ENCODE results near the gene ZDHHC8.

Gene ZDHHC8

GRCh38 chr22:20140521-20140964 lies 8.9 kb downstream of the ZDHHC8 start:
- no peak overlapping the region for H3K4me3 ChIP-seq (ENCODE audit: low read depth, low read length)
- DNase-seq (ENCODE audit: low read depth), result no peak
- TF ChIP-seq, protein P1, sequence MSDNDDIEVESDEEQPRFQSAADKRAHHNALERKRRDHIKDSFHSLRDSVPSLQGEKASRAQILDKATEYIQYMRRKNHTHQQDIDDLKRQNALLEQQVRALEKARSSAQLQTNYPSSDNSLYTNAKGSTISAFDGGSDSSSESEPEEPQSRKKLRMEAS (IDR thresholded peaks at IDR 0.05; ENCODE audit: low read depth, low read length), result no peak
- TF ChIP-seq MYC (IDR thresholded peaks at IDR 0.05; ENCODE audit: low read depth, low read length), result no peak
- TF ChIP-seq POLR2A (IDR thresholded peaks at IDR 0.05; ENCODE audit: extremely low read depth, insufficient read length), result no peak
- TF ChIP-seq, protein P2, sequence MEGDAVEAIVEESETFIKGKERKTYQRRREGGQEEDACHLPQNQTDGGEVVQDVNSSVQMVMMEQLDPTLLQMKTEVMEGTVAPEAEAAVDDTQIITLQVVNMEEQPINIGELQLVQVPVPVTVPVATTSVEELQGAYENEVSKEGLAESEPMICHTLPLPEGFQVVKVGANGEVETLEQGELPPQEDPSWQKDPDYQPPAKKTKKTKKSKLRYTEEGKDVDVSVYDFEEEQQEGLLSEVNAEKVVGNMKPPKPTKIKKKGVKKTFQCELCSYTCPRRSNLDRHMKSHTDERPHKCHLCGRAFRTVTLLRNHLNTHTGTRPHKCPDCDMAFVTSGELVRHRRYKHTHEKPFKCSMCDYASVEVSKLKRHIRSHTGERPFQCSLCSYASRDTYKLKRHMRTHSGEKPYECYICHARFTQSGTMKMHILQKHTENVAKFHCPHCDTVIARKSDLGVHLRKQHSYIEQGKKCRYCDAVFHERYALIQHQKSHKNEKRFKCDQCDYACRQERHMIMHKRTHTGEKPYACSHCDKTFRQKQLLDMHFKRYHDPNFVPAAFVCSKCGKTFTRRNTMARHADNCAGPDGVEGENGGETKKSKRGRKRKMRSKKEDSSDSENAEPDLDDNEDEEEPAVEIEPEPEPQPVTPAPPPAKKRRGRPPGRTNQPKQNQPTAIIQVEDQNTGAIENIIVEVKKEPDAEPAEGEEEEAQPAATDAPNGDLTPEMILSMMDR (IDR thresholded peaks at IDR 0.05; ENCODE audit: low read depth, low read length), result no peak

DNA sequence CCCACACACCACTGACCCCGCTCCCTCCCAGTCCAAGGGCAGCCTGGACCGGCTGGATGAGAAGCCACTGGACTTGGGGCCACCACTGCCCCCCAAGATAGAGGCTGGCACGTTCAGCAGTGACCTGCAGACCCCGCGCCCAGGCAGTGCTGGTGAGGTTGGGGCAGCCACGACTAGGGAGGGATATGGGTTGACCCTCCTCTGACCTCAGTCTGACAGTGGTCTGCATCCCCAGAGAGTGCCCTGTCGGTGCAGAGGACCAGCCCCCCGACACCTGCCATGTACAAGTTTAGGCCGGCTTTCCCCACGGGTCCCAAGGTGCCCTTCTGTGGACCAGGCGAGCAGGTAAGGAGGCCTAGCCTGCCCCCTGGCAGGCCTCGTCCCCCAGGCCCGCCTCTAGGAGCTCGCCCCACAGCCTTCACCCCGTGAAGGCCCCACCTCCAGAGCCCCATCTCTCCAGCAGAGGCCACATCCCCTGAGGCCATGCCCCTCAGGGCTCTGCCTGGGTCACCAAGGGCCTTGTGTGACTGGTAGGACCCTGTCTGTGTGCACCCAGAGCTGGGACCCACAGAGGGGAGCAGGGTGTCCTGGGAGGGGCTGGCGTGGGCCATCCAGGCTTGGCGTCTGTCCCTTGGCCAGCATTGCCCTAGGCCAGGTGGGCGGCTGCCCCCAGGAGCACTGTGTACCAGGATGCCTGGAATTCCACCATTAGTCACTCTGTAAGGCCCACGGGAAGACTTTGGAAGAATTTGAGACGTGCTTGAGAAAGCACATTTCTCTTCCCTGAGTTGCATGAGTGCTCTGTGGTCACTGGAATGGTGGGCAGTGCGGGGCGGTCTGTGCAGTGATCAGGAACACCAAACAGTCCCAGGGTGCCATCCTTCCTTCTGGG lies 9.8 kb downstream of the ZDHHC8 start:
- H3K4me3 ChIP-seq (ENCODE audit: low read depth, low read length), result no peak overlapping the region
- TF ChIP-seq, protein P1 (IDR thresholded peaks at IDR 0.05; ENCODE audit: low read depth, low read length), result no peak
- TF ChIP-seq MYC (IDR thresholded peaks at IDR 0.05; ENCODE audit: low read depth, low read length) (no peak), POLR2A (IDR thresholded peaks at IDR 0.05; ENCODE audit: extremely low read depth, insufficient read length) (no peak)
- TF ChIP-seq, protein P2 (IDR thresholded peaks at IDR 0.05; ENCODE audit: low read depth, low read length), result no peak
- no peak for DNase-seq (ENCODE audit: low read depth)

GRCh38 chr22:20142711-20143621 lies 11.4 kb downstream of the ZDHHC8 start:
- TF ChIP-seq, protein P2 (IDR thresholded peaks at IDR 0.05; ENCODE audit: low read depth, low read length), result no peak
- TF ChIP-seq, protein P1 (IDR thresholded peaks at IDR 0.05; ENCODE audit: low read depth, low read length), result no peak
- TF ChIP-seq MYC (IDR thresholded peaks at IDR 0.05; ENCODE audit: low read depth, low read length) (no peak), POLR2A (IDR thresholded peaks at IDR 0.05; ENCODE audit: extremely low read depth, insufficient read length) (no peak)
- no peak overlapping the region for H3K4me3 ChIP-seq (ENCODE audit: low read depth, low read length)
- DNase-seq (ENCODE audit: low read depth), result no peak

GRCh38 chr22:20143883-20144665 lies 12.5 kb downstream of the ZDHHC8 start:
- no peak for DNase-seq (ENCODE audit: low read depth)
- TF ChIP-seq, protein P2 (IDR thresholded peaks at IDR 0.05; ENCODE audit: low read depth, low read length), result no peak
- TF ChIP-seq MYC (IDR thresholded peaks at IDR 0.05; ENCODE audit: low read depth, low read length) (no peak), POLR2A (IDR thresholded peaks at IDR 0.05; ENCODE audit: extremely low read depth, insufficient read length) (no peak)
- TF ChIP-seq, protein P1 (IDR thresholded peaks at IDR 0.05; ENCODE audit: low read depth, low read length), result no peak
- H3K4me3 ChIP-seq (ENCODE audit: low read depth, low read length), result no peak overlapping the region
